Measurements from ENCODE around the gene MAML3.

The MAML3 gene

GRCh38 chr4:140111256-140111655 lies 42.7 kb downstream of the MAML3 start:
- ChIA-PET CTCF (no interaction called here), POLR2A (no interaction called here)

GRCh38 chr4:140110542-140111215 lies 43.3 kb downstream of the MAML3 start:
- no peak for DNase-seq (ENCODE audit: extremely low spot score)
- CTCF ChIA-PET = no interaction called here
- TF ChIP-seq TARDBP (IDR thresholded peaks at IDR 0.05) = no peak
- 0 out of 2 replicates have a peak, but pooled peaks have one; percentile 23 for TF ChIP-seq PKNOX1 (IDR thresholded peaks at IDR 0.05)
- no peak for TF ChIP-seq FOXA1 (IDR thresholded peaks at IDR 0.05)
- POLR2A ChIA-PET = interaction anchor here (2.6 kb wide), 1 partner anchor 15 kb away, joined by 7 read pairs; no protein-coding TSS in a partner anchor

More at GRCh38 chr4:140111256-140111655, 42.7 kb downstream of the MAML3 start:
- no peak for TF ChIP-seq CTBP1 (IDR thresholded peaks at IDR 0.05; ENCODE audit: borderline replicate concordance)
- no peak for DNase-seq (ENCODE audit: extremely low spot score)

- no peak for DNase-seq (ENCODE audit: extremely low spot score)
- POLR2A ChIA-PET = interaction anchor here (2.6 kb wide), 1 partner anchor 14 kb away, joined by 7 read pairs; no protein-coding TSS in a partner anchor
- CTCF ChIA-PET = no interaction called here
- TF ChIP-seq FOXM1 (IDR thresholded peaks at IDR 0.05; ENCODE audit: borderline replicate concordance) (no peak), L3MBTL2 (conservative IDR thresholded peaks at IDR 0.05) (no peak), TARDBP (IDR thresholded peaks at IDR 0.05) (no peak), LEF1 (IDR thresholded peaks at IDR 0.05; ENCODE audit: borderline replicate concordance) (no peak), ARNT (IDR thresholded peaks at IDR 0.05) (no peak), ZNF384 (IDR thresholded peaks at IDR 0.05) (no peak), ELF4 (IDR thresholded peaks at IDR 0.05) (no peak), BHLHE40 (IDR thresholded peaks at IDR 0.05; ENCODE audit: borderline replicate concordance) (no peak), SUZ12 (IDR thresholded peaks at IDR 0.05) (no peak), HDGF (IDR thresholded peaks at IDR 0.05; ENCODE audit: borderline replicate concordance) (no peak), NFRKB (IDR thresholded peaks at IDR 0.05) (no peak), SP1 (IDR thresholded peaks at IDR 0.05) (no peak), FOXA1 (IDR thresholded peaks at IDR 0.05) (no peak), FOXK2 (IDR thresholded peaks at IDR 0.05) (no peak), PKNOX1 (IDR thresholded peaks at IDR 0.05) (no peak)
Measured at GRCh38 chr4:140109737-140110136, 44.2 kb downstream of the MAML3 start.

GRCh38 chr4:140109292-140109691 lies 44.7 kb downstream of the MAML3 start:
- CTCF ChIA-PET = interaction anchor here (0.6 to 0.7 kb wide), 2 partner anchors 406 to 438 kb away, joined by 4 to 5 read pairs; no protein-coding TSS in a partner anchor

GRCh38 chr4:140108713-140109230 lies 45.2 kb downstream of the MAML3 start:
- DNase-seq (ENCODE audit: extremely low spot score) = no peak
- TF ChIP-seq L3MBTL2 (conservative IDR thresholded peaks at IDR 0.05) (no peak), HDGF (IDR thresholded peaks at IDR 0.05; ENCODE audit: borderline replicate concordance) (no peak), NFRKB (IDR thresholded peaks at IDR 0.05) (no peak), SP1 (IDR thresholded peaks at IDR 0.05) (no peak), SUZ12 (IDR thresholded peaks at IDR 0.05) (no peak), LEF1 (IDR thresholded peaks at IDR 0.05; ENCODE audit: borderline replicate concordance) (no peak)
- ChIA-PET POLR2A (interaction anchor here (2.6 kb wide), 1 partner anchor 13 kb away, joined by 7 read pairs; no protein-coding TSS in a partner anchor), CTCF (interaction anchor here (0.6 to 1.2 kb wide), 4 partner anchors 41 to 439 kb away, joined by 3 to 8 read pairs (median 4); no protein-coding TSS in a partner anchor)

More at GRCh38 chr4:140109292-140109691, 44.7 kb downstream of the MAML3 start:
- TF ChIP-seq SP1 (IDR thresholded peaks at IDR 0.05) = no peak
- no peak for TF ChIP-seq FOXK2 (IDR thresholded peaks at IDR 0.05)
- TF ChIP-seq PKNOX1 (IDR thresholded peaks at IDR 0.05) = no peak
- no peak for TF ChIP-seq FOXA1 (IDR thresholded peaks at IDR 0.05)
- no peak for TF ChIP-seq BHLHE40 (IDR thresholded peaks at IDR 0.05; ENCODE audit: borderline replicate concordance)
- TF ChIP-seq SUZ12 (IDR thresholded peaks at IDR 0.05) = no peak
- TF ChIP-seq TARDBP (IDR thresholded peaks at IDR 0.05) = no peak
- TF ChIP-seq LEF1 (IDR thresholded peaks at IDR 0.05; ENCODE audit: borderline replicate concordance) = no peak
- no peak for TF ChIP-seq L3MBTL2 (conservative IDR thresholded peaks at IDR 0.05)
- no peak for DNase-seq (ENCODE audit: extremely low spot score)
- POLR2A ChIA-PET = interaction anchor here (2.6 kb wide), 1 partner anchor 13 kb away, joined by 7 read pairs; no protein-coding TSS in a partner anchor

- CTCF ChIA-PET = interaction anchor here (0.6 to 1.2 kb wide), 3 partner anchors 40 to 405 kb away, joined by 3 to 8 read pairs (median 4); no protein-coding TSS in a partner anchor
- TF ChIP-seq FOXK2 (IDR thresholded peaks at IDR 0.05) (no peak), NFRKB (IDR thresholded peaks at IDR 0.05) (no peak)
- no peak for DNase-seq (ENCODE audit: extremely low spot score)
- POLR2A ChIA-PET = interaction anchor here (2.6 kb wide), 1 partner anchor 12 kb away, joined by 7 read pairs; no protein-coding TSS in a partner anchor
Measured at GRCh38 chr4:140108243-140108642, 45.7 kb downstream of the MAML3 start.

GRCh38 chr4:140106289-140106844 lies 47.6 kb downstream of the MAML3 start:
- ChIA-PET POLR2A (no interaction called here), CTCF (no interaction called here)
- TF ChIP-seq ELF4 (IDR thresholded peaks at IDR 0.05) (no peak), ZNF384 (IDR thresholded peaks at IDR 0.05) (no peak), TARDBP (IDR thresholded peaks at IDR 0.05) (no peak), ARNT (IDR thresholded peaks at IDR 0.05) (no peak), FOXM1 (IDR thresholded peaks at IDR 0.05; ENCODE audit: borderline replicate concordance) (no peak), NFRKB (IDR thresholded peaks at IDR 0.05) (no peak)
- DNase-seq (ENCODE audit: extremely low spot score) = no peak
